Neural progenitor cell (in vitro differentiated cells): ENCODE measurements around the gene ATOX1. TPM values are rescaled to one million over a fixed set of nuclear protein-coding genes. Genes with fewer than 3 reads are reported as not detected.
"Not testable (repeated sequence)": the region's sequence is repeated elsewhere in the genome, so short reads cannot be mapped to it uniquely, and the experiment has no call there.

ENCODE experiments used
- DNase-seq: peaks from one replicate; pipeline ENCODE4 v3.0.0-alpha.2; 2016; ENCODE audit warnings: low spot score
- H2AFZ ChIP-seq: fragments of 200-600 bp; sonication (generic); replicated peaks from 2 replicates; pipeline ENCODE4 v1.6.1; 2016; ENCODE audit warnings: antibody characterized with exemption
- H3F3A ChIP-seq: fragments of 200-600 bp; sonication (generic); 2 replicates; pipeline ENCODE4 v1.6.1; 2016; ENCODE audit warnings: antibody characterized with exemption, low read depth
- H3K27ac ChIP-seq: fragments of 200-600 bp; sonication (generic); 2 replicates; pipeline ENCODE4 v1.5.1; 2016; ENCODE audit warnings: mild to moderate bottlenecking
- H3K27me3 ChIP-seq: fragments of 200-600 bp; sonication (generic); 2 replicates; pipeline ENCODE4 v1.6.1; 2016; ENCODE audit warnings: mild to moderate bottlenecking, moderate library complexity
- H3K36me3 ChIP-seq: fragments of 200-600 bp; sonication (generic); 2 replicates; pipeline ENCODE4 v1.5.1; 2016
- H3K4me1 ChIP-seq: fragments of 200-600 bp; sonication (generic); 2 replicates; pipeline ENCODE4 v1.6.1; 2016; ENCODE audit warnings: mixed run types
- H3K4me2 ChIP-seq: fragments of 200-600 bp; sonication (generic); 2 replicates; pipeline ENCODE4 v1.6.1; 2016
- H3K4me3 ChIP-seq: fragments of 200-600 bp; sonication (generic); 2 replicates; pipeline ENCODE4 v1.5.1; 2016
- H3K79me2 ChIP-seq: fragments of 200-600 bp; sonication (generic); 2 replicates; pipeline ENCODE4 v1.6.1; 2016; ENCODE audit warnings: low read depth
- H3K9ac ChIP-seq: fragments of 200-600 bp; sonication (generic); 2 replicates; pipeline ENCODE4 v1.6.1; 2016
- H3K9me3 ChIP-seq: fragments of 200-600 bp; sonication (generic); 2 replicates; pipeline ENCODE4 v1.5.1; 2016; ENCODE audit warnings: low read depth
- H4K20me1 ChIP-seq: fragments of 200-600 bp; sonication (generic); 2 replicates; pipeline ENCODE4 v1.6.1; 2016; ENCODE audit warnings: low read depth
- H3K27ac Mint-ChIP-seq: 3 replicates; pipeline ENCODE4 v1.8.0; 2021; ENCODE audit warnings: mixed read lengths
- H3K27me3 Mint-ChIP-seq: 2 replicates; pipeline ENCODE4 v1.8.0; 2022; ENCODE audit warnings: low read depth, mild to moderate bottlenecking, inconsistent platforms, moderate library complexity, mixed read lengths; ENCODE audit not compliant: insufficient read depth
- H3K36me3 Mint-ChIP-seq: 3 replicates; pipeline ENCODE4 v1.8.0; 2021; ENCODE audit warnings: mixed read lengths
- H3K4me1 Mint-ChIP-seq: 3 replicates; pipeline ENCODE4 v1.8.0; 2021; ENCODE audit warnings: mixed read lengths
- H3K4me3 Mint-ChIP-seq: 3 replicates; pipeline ENCODE4 v1.8.0; 2021; ENCODE audit warnings: mild to moderate bottlenecking, moderate library complexity, mixed read lengths
- H3K9me3 Mint-ChIP-seq: 3 replicates; pipeline ENCODE4 v1.8.0; 2020; ENCODE audit warnings: mixed read lengths
- CTCF ChIP-seq: fragments of 200-600 bp; sonication (generic); IDR thresholded peaks from 2 replicates; pipeline ENCODE4 v1.5.1; 2017; ENCODE audit warnings: antibody characterized with exemption, mild to moderate bottlenecking
- EZH2 ChIP-seq: fragments of 200-600 bp; sonication (generic); IDR thresholded peaks from 2 replicates; pipeline ENCODE4 v1.6.1; 2017; ENCODE audit warnings: antibody characterized with exemption, mild to moderate bottlenecking, moderate library complexity
- EZH2phosphoT487 ChIP-seq: fragments of 200-600 bp; sonication (generic); IDR thresholded peaks from 2 replicates; pipeline ENCODE4 v1.6.1; 2017; ENCODE audit warnings: antibody characterized with exemption
- total RNA-seq: library from RNA; depleted of rRNA; stranded (reverse); fragments of >200 nt; gene quantifications from 2 replicates; pipeline ENCODE4 v1.2.3, GENCODE V29; 2015; ENCODE audit warnings: low replicate concordance

The ATOX1 gene
- total RNA-seq, 1 donor from 2014 or later, result 22.8 TPM

- H3K4me1 ChIP-seq, result no peaks in the 10 kb centered on the region
- H3K4me3 ChIP-seq, result no peak overlapping the region
- H3K36me3 Mint-ChIP-seq, result peaks cover 4% of the 10 kb centered on the region
- H3K27ac ChIP-seq, result no peak overlapping the region
- H3K36me3 ChIP-seq, result no peaks in the 10 kb centered on the region
- no peaks in the 10 kb centered on the region for H3K9me3 ChIP-seq
- no peaks in the 10 kb centered on the region for H3K27me3 ChIP-seq
- TF ChIP-seq EZH2phosphoT487 (no peak), CTCF (no peak), EZH2 (no peak)
- peaks cover 13% of the 10 kb centered on the region for H3K9me3 Mint-ChIP-seq
- no peaks in the 10 kb centered on the region for H4K20me1 ChIP-seq
- no peak overlapping the region for H3K27ac Mint-ChIP-seq
- peaks cover 6% of the 10 kb centered on the region for H3K27me3 Mint-ChIP-seq
- H3F3A ChIP-seq, result no peaks in the 10 kb centered on the region
- no peak overlapping the region for H2AFZ ChIP-seq
- H3K79me2 ChIP-seq, result no peaks in the 10 kb centered on the region
- H3K4me1 Mint-ChIP-seq, result no peaks in the 10 kb centered on the region
- no peak overlapping the region for H3K9ac ChIP-seq
- no peak overlapping the region for H3K4me3 Mint-ChIP-seq
- H3K4me2 ChIP-seq, result no peak overlapping the region
- DNase-seq, result no peak
Measured at GRCh38 chr5:151734064-151734408, 24.4 kb downstream of the ATOX1 start.

- peaks cover 6% of the 10 kb centered on the region for H3K27me3 Mint-ChIP-seq
- no peaks in the 10 kb centered on the region for H3K27me3 ChIP-seq
- DNase-seq, result no peak
- H3K36me3 Mint-ChIP-seq, result peaks cover 4% of the 10 kb centered on the region
- H3K9me3 ChIP-seq, result no peaks in the 10 kb centered on the region
- H3K4me3 ChIP-seq, result no peak overlapping the region
- no peaks in the 10 kb centered on the region for H3K36me3 ChIP-seq
- no peaks in the 10 kb centered on the region for H3K4me1 ChIP-seq
- H3K9ac ChIP-seq, result no peak overlapping the region
- peaks cover 15% of the 10 kb centered on the region for H3K9me3 Mint-ChIP-seq
- no peak overlapping the region for H3K27ac Mint-ChIP-seq
- no peak for TF ChIP-seq CTCF
- TF ChIP-seq EZH2phosphoT487, result no peak
- TF ChIP-seq EZH2, result no peak
- no peaks in the 10 kb centered on the region for H3K4me1 Mint-ChIP-seq
- no peak overlapping the region for H2AFZ ChIP-seq
- H3K4me3 Mint-ChIP-seq, result no peak overlapping the region
- H3F3A ChIP-seq, result no peaks in the 10 kb centered on the region
- H3K27ac ChIP-seq, result no peak overlapping the region
- no peak overlapping the region for H3K4me2 ChIP-seq
- H3K79me2 ChIP-seq, result no peaks in the 10 kb centered on the region
- H4K20me1 ChIP-seq, result no peaks in the 10 kb centered on the region
Measured at GRCh38 chr5:151733358-151734063, 24.9 kb downstream of the ATOX1 start.

- Histone ChIP-seq H3K9ac (no peak overlapping the region), H3K27me3 (no peaks in the 10 kb centered on the region), H3K4me3 (no peak overlapping the region), H3K9me3 (no peaks in the 10 kb centered on the region), H3K36me3 (no peaks in the 10 kb centered on the region), H3K27ac (no peak overlapping the region), H3K79me2 (no peaks in the 10 kb centered on the region), H3K4me2 (no peak overlapping the region), H2AFZ (no peak overlapping the region), H3F3A (no peaks in the 10 kb centered on the region), H3K4me1 (no peaks in the 10 kb centered on the region), H4K20me1 (no peaks in the 10 kb centered on the region)
- Mint-ChIP-seq H3K9me3 (peaks cover 21% of the 10 kb centered on the region), H3K36me3 (peaks cover 4% of the 10 kb centered on the region), H3K27ac (no peak overlapping the region), H3K4me3 (no peak overlapping the region), H3K27me3 (peaks cover 4% of the 10 kb centered on the region), H3K4me1 (peaks cover 5% of the 10 kb centered on the region)
- DNase-seq, result no peak
- TF ChIP-seq CTCF (no peak), EZH2phosphoT487 (no peak), EZH2 (no peak)
Measured at GRCh38 chr5:151730381-151730780, 28.1 kb downstream of the ATOX1 start.

- H3K4me2 ChIP-seq, H3K4me3 Mint-ChIP-seq, H3K9me3 ChIP-seq, H3K4me1 Mint-ChIP-seq, H3F3A ChIP-seq, H2AFZ ChIP-seq, H3K4me3 ChIP-seq, H3K9ac ChIP-seq, H3K27me3 Mint-ChIP-seq, H4K20me1 ChIP-seq, H3K36me3 ChIP-seq, H3K79me2 ChIP-seq, H3K27me3 ChIP-seq, H3K27ac Mint-ChIP-seq, H3K36me3 Mint-ChIP-seq, DNase-seq, H3K27ac ChIP-seq, H3K4me1 ChIP-seq: not testable (repeated sequence)
- H3K9me3 Mint-ChIP-seq, result peaks cover 21% of the 10 kb centered on the region
Measured at GRCh38 chr5:151729597-151729996, 28.8 kb downstream of the ATOX1 start.
